Trophoblast cell (in vitro differentiated cells and primary cell): ENCODE results near the gene FLACC1.

Source experiments
- DNase-seq, 2 donors: peaks; one replicate each; pipeline ENCODE4 v3.0.0-alpha.2; 2016
- H2AFZ ChIP-seq: 2 replicates; pipeline ENCODE4 v1.6.1; 2013; ENCODE audit warnings: low read length, moderate library complexity, mild to moderate bottlenecking; ENCODE audit not compliant: insufficient read depth, poor library complexity
- H2AK5ac ChIP-seq: 2 replicates; pipeline ENCODE4 v1.6.1; 2013; ENCODE audit warnings: mild to moderate bottlenecking, low read length
- H2BK120ac ChIP-seq: 2 replicates; pipeline ENCODE4 v1.6.1; 2013; ENCODE audit warnings: low read length, mild to moderate bottlenecking, moderate library complexity; ENCODE audit not compliant: insufficient read depth, poor library complexity
- H2BK12ac ChIP-seq: 2 replicates; pipeline ENCODE4 v1.6.1; 2013; ENCODE audit warnings: mild to moderate bottlenecking, low read length, moderate library complexity
- H2BK5ac ChIP-seq: 2 replicates; pipeline ENCODE4 v1.6.1; 2013; ENCODE audit warnings: low read length, low read depth, moderate library complexity, mild to moderate bottlenecking; ENCODE audit not compliant: poor library complexity
- H3K14ac ChIP-seq: 2 replicates; pipeline ENCODE4 v1.6.1; 2013; ENCODE audit warnings: mild to moderate bottlenecking, low read length
- H3K18ac ChIP-seq: 2 replicates; pipeline ENCODE4 v1.6.1; 2013; ENCODE audit warnings: mild to moderate bottlenecking, low read length
- H3K23ac ChIP-seq: 2 replicates; pipeline ENCODE4 v1.6.1; 2013; ENCODE audit warnings: low read length
- H3K27ac ChIP-seq: 2 replicates; pipeline ENCODE4 v1.5.1; 2013; ENCODE audit warnings: low read depth, mild to moderate bottlenecking, inconsistent platforms, low read length, moderate library complexity
- H3K27me3 ChIP-seq: 2 replicates; pipeline ENCODE4 v1.6.1; 2013; ENCODE audit warnings: inconsistent platforms, mild to moderate bottlenecking, low read length, moderate library complexity; ENCODE audit not compliant: insufficient read depth
- H3K36me3 ChIP-seq, 2 experiments: 1 replicate in 1 of 2; 2 replicates in 1 of 2; pipeline ENCODE4 v1.6.1; 2013; ENCODE audit warnings: low read length in 2 of 2, mild to moderate bottlenecking in 2 of 2, moderate library complexity in 1 of 2; ENCODE audit not compliant: insufficient read depth in 2 of 2, control insufficient read depth in 1 of 2
- H3K4ac ChIP-seq: 2 replicates; pipeline ENCODE4 v1.6.1; 2013; ENCODE audit warnings: low read depth, mild to moderate bottlenecking, low read length, moderate library complexity
- H3K4me1 ChIP-seq, 2 experiments: 1 replicate in 1 of 2; 2 replicates in 1 of 2; pipeline ENCODE4 v1.6.1; 2013; ENCODE audit warnings: low read length in 2 of 2, mild to moderate bottlenecking in 2 of 2, moderate library complexity in 1 of 2; ENCODE audit not compliant: insufficient read depth in 2 of 2, control insufficient read depth in 1 of 2
- H3K4me2 ChIP-seq: 2 replicates; pipeline ENCODE4 v1.6.1; 2013; ENCODE audit warnings: inconsistent platforms, mild to moderate bottlenecking, low read length, moderate library complexity
- H3K4me3 ChIP-seq: 2 replicates; pipeline ENCODE4 v1.5.1; 2013; ENCODE audit warnings: mild to moderate bottlenecking, low read depth, low read length, inconsistent platforms
- H3K79me1 ChIP-seq: one replicate; pipeline ENCODE4 v1.6.1; 2013; ENCODE audit warnings: low read length
- H3K79me2 ChIP-seq: 2 replicates; pipeline ENCODE4 v1.6.1; 2013; ENCODE audit warnings: low read length, mild to moderate bottlenecking; ENCODE audit not compliant: control insufficient read depth, insufficient read depth, poor library complexity
- H3K9ac ChIP-seq: 2 replicates; pipeline ENCODE4 v1.6.1; 2013; ENCODE audit warnings: mild to moderate bottlenecking, low read length
- H3K9me3 ChIP-seq: 2 replicates; pipeline ENCODE4 v1.6.1; 2013; ENCODE audit warnings: low read depth, mild to moderate bottlenecking, control low read depth, inconsistent platforms, low read length; ENCODE audit not compliant: insufficient read depth
- H4K12ac ChIP-seq: 2 replicates; pipeline ENCODE4 v1.6.1; 2013; ENCODE audit warnings: low read depth, mild to moderate bottlenecking, low read length, moderate library complexity
- H4K8ac ChIP-seq: 2 replicates; pipeline ENCODE4 v1.6.1; 2013; ENCODE audit warnings: low read depth, mild to moderate bottlenecking, low read length, moderate library complexity
- H4K91ac ChIP-seq: one replicate; pipeline ENCODE4 v1.6.1; 2013; ENCODE audit warnings: low read depth, mild to moderate bottlenecking, low read length, moderate library complexity
- WGBS: extraction: QIAGEN DNeasy Blood & Tissue Kit; methylation state at CpG from one replicate; pipeline ENCODE4 v1.1.7; 2013; ENCODE audit warnings: missing lambda C conversion rate; ENCODE audit not compliant: insufficient read length, insufficient coverage; ENCODE audit errors: extremely low coverage; 5-methylcytosine and 5-hydroxymethylcytosine counted together

The FLACC1 gene

DNA sequence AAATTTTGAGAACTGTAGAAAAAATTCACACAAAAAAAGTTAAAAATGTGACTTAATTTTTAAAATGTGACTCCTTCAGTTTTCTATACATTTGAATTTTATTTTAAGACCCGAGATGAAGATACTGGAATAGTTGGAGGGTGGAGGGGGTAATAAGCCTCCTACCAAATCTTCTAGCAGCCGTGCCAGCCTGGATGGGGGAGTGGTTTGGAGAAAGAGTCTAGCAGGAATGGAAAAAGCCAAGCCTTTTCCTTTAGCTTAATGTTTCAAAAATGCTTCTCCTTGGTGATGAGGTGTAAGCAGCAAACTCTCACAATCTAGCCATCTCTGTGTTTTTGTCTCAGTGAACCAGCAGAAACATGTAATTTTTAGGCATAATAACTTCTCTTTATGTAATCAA is 82.1 kb downstream of the FLACC1 start:
- Histone ChIP-seq H3K79me2 (no peaks in the 10 kb centered on the region), H2BK12ac (no peak overlapping the region), H4K8ac (no peak overlapping the region), H3K4me1 (no peaks in the 10 kb centered on the region), H3K18ac (no peak overlapping the region), H2BK120ac (no peak overlapping the region), H3K4me2 (no peak overlapping the region), H3K14ac (no peak overlapping the region), H3K27me3 (no peaks in the 10 kb centered on the region), H2BK5ac (no peak overlapping the region), H4K12ac (no peak overlapping the region), H3K9ac (no peak overlapping the region), H3K9me3 (no peaks in the 10 kb centered on the region), H3K79me1 (no peaks in the 10 kb centered on the region), H3K27ac (no peak overlapping the region), H4K91ac (no peak overlapping the region), H2AK5ac (no peak overlapping the region), H2AFZ (no peak overlapping the region), H3K36me3 (no peaks in the 10 kb centered on the region), H3K4me3 (no peak overlapping the region), H3K4ac (no peak overlapping the region), H3K23ac (no peak overlapping the region)
- no peak for DNase-seq
- no CpG with 5 or more reads among the region's 2 CpGs for WGBS

DNA sequence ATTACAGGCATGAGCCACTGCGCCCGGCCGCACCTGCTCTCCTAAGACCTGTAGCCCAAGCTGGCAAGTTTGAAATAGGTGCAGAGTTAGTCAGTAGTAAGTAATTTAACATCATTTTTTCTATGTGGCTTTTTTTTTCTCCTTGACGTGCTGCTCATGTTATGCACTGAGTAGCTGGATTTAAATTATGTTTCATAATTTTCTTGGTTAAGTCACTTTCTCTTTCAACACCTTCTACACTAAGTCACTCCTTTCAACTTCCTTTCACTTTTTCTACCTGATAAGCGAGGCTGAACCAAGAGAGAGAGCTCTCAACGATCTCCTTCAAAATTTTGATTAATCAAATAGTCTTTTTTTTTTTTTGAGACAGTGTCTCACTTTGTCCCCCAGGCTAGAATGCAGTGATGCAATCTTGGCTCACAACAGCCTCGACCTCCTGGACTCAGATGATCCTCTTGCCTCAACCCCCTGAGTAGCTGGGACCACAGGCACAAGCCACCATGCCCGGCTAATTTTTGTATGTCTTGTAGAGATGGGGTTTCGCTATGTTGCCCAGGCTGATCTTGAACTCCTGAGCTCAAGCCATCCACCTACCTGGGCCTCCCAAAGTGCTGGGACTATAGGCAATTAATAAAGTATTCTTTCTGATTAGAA is 83.7 kb downstream of the FLACC1 start:
- no CpG with 5 or more reads among the region's 9 CpGs for WGBS
- no peak overlapping the region for H4K91ac ChIP-seq
- no peaks in the 10 kb centered on the region for H3K79me1 ChIP-seq

DNA sequence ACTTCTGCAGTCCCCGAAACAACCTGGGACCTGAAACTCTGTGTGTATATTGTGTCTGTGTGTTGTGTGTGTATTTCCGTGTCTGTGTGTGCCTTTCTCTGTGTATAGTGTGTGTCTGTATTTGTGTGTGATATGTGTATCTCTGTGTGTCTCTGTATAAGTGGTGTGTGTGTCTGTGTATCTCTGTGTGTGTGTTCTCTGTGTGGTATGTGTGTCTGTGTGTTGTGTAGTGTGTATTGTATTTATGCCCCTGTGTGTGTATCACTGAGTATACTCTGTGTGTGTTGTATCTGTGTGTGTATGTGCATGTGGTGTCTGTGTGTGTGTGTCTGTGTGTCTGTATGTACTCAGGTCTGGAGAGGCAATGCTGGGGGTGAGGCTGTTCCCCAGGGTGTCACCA is 85.2 kb downstream of the FLACC1 start:
- Histone ChIP-seq H2BK120ac (no peak overlapping the region), H4K12ac (no peak overlapping the region), H3K4ac (no peak overlapping the region), H2BK5ac (no peak overlapping the region), H3K27me3 (no peaks in the 10 kb centered on the region), H3K4me2 (no peak overlapping the region), H3K4me3 (no peak overlapping the region), H3K9ac (no peak overlapping the region), H3K9me3 (no peaks in the 10 kb centered on the region), H4K91ac (no peak overlapping the region), H3K79me1 (no peaks in the 10 kb centered on the region), H3K18ac (no peak overlapping the region), H3K27ac (no peak overlapping the region), H3K79me2 (no peaks in the 10 kb centered on the region), H4K8ac (no peak overlapping the region), H2AK5ac (no peak overlapping the region), H2BK12ac (no peak overlapping the region), H2AFZ (no peak overlapping the region), H3K23ac (no peak overlapping the region), H3K4me1 (no peaks in the 10 kb centered on the region), H3K36me3 (no peaks in the 10 kb centered on the region), H3K14ac (no peak overlapping the region)
- no CpG with 5 or more reads among the region's 2 CpGs for WGBS
- no peak for DNase-seq

More for the DNA sequence above, 83.7 kb downstream of the FLACC1 start:
- no peak overlapping the region for H3K23ac ChIP-seq
- H3K79me2 ChIP-seq: no peaks in the 10 kb centered on the region
- no peaks in the 10 kb centered on the region for H3K9me3 ChIP-seq
- H3K4me1 ChIP-seq: no peaks in the 10 kb centered on the region
- H2BK5ac ChIP-seq: no peak overlapping the region
- H3K9ac ChIP-seq: no peak overlapping the region
- no peaks in the 10 kb centered on the region for H3K36me3 ChIP-seq
- no peak overlapping the region for H4K12ac ChIP-seq
- no peak overlapping the region for H3K27ac ChIP-seq
- no peak overlapping the region for H3K4me2 ChIP-seq
- no peak overlapping the region for H4K8ac ChIP-seq
- no peak overlapping the region for H2AFZ ChIP-seq
- H2AK5ac ChIP-seq: no peak overlapping the region
- no peak overlapping the region for H2BK120ac ChIP-seq
- DNase-seq: peak in 1 of 2 donors; percentile 23
- no peak overlapping the region for H3K14ac ChIP-seq
- no peak overlapping the region for H3K4me3 ChIP-seq
- no peak overlapping the region for H3K18ac ChIP-seq
- H3K4ac ChIP-seq: no peak overlapping the region
- H3K27me3 ChIP-seq: no peaks in the 10 kb centered on the region
- no peak overlapping the region for H2BK12ac ChIP-seq

DNA sequence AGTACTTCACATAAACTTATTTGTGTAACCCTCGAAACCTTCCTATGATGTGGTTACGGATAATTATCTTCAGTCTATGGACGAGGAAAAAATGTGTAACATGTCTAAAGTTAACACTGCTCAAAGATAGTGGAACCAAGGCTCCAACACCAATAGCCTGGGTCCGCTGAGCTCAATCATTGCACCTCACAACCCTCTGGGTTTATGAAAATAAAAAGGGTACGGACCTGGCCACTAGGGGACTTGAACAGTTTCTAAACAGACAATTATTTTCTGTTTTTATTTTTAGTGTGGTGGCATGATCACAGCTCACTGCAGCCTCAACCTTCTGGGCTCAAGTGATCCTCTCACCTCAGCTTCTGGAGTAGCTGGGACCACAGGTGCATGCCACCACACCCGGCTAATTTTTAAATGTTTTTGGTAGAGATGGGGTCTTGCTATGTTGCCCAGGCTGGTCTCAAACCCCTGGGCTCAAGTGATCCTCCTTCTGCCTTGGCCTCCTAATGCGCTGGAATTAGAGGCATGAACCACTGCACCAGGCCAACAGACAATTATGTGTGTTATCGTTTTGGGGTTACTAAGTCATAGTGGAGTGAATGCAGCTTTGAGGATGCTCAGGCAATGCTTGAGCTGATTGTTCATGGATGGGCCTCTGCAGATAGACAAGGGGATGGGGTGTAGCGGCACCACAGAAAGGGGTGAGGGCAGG is 86.7 kb downstream of the FLACC1 start:
- Histone ChIP-seq H3K36me3 (no peaks in the 10 kb centered on the region), H3K4ac (no peak overlapping the region), H3K27ac (no peak overlapping the region), H2AFZ (no peak overlapping the region), H3K4me1 (no peaks in the 10 kb centered on the region), H3K4me2 (no peak overlapping the region), H3K9ac (no peak overlapping the region), H3K9me3 (no peaks in the 10 kb centered on the region), H3K23ac (no peak overlapping the region), H2BK12ac (no peak overlapping the region), H3K18ac (no peak overlapping the region), H2BK5ac (no peak overlapping the region), H4K12ac (no peak overlapping the region), H3K79me1 (no peaks in the 10 kb centered on the region), H3K14ac (no peak overlapping the region), H3K79me2 (no peaks in the 10 kb centered on the region), H2BK120ac (no peak overlapping the region), H3K27me3 (no peaks in the 10 kb centered on the region), H3K4me3 (no peak overlapping the region), H4K91ac (no peak overlapping the region), H4K8ac (no peak overlapping the region), H2AK5ac (no peak overlapping the region)
- no peak for DNase-seq
- no CpG with 5 or more reads among the region's 9 CpGs for WGBS
